ENCODE measurements around the gene G0S2.

G0S2 gene

GRCh38 chr1:209674957-209675564 is at the start of gene G0S2:
Gene G0S2, plus strand, starts transcription at chr1:209675412. Its CDS starts 273 bp downstream, at chr1:209675685.
- TF ChIP-seq CTCF (IDR thresholded peaks at IDR 0.05; ENCODE audit: control insufficient read depth, extremely low read depth, insufficient read depth): no peak
- no peak within 1 kb of the TSS for H3K4me3 ChIP-seq (ENCODE audit: low read depth, low read length)
- no peak for DNase-seq (ENCODE audit: low read depth)

- H3K4me3 ChIP-seq (ENCODE audit: low read depth, low read length): no peak overlapping the region
- no peak for TF ChIP-seq CTCF (IDR thresholded peaks at IDR 0.05; ENCODE audit: control insufficient read depth, extremely low read depth, insufficient read depth)
- DNase-seq (ENCODE audit: low read depth): no peak
Observed at GRCh38 chr1:209625791-209626285, 49.4 kb upstream of the G0S2 start.

GRCh38 chr1:209626346-209627026 is 48.7 kb upstream of the G0S2 start:
- no peak overlapping the region for H3K4me3 ChIP-seq (ENCODE audit: low read depth, low read length)
- no peak for TF ChIP-seq CTCF (IDR thresholded peaks at IDR 0.05; ENCODE audit: control insufficient read depth, extremely low read depth, insufficient read depth)
- no peak for DNase-seq (ENCODE audit: low read depth)

GRCh38 chr1:209627027-209627731 is 48.0 kb upstream of the G0S2 start:
- no peak for DNase-seq (ENCODE audit: low read depth)
- no peak overlapping the region for H3K4me3 ChIP-seq (ENCODE audit: low read depth, low read length)

GRCh38 chr1:209627732-209628196 is 47.4 kb upstream of the G0S2 start:
- peak; percentile 99 for TF ChIP-seq CTCF (IDR thresholded peaks at IDR 0.05; ENCODE audit: control insufficient read depth, extremely low read depth, insufficient read depth)
- no peak overlapping the region for H3K4me3 ChIP-seq (ENCODE audit: low read depth, low read length)
- no peak for DNase-seq (ENCODE audit: low read depth)

More at GRCh38 chr1:209627027-209627731, 48.0 kb upstream of the G0S2 start:
- TF ChIP-seq CTCF (IDR thresholded peaks at IDR 0.05; ENCODE audit: control insufficient read depth, extremely low read depth, insufficient read depth): no peak

- H3K4me3 ChIP-seq (ENCODE audit: low read depth, low read length): no peak overlapping the region
- DNase-seq (ENCODE audit: low read depth): no peak
- TF ChIP-seq CTCF (IDR thresholded peaks at IDR 0.05; ENCODE audit: control insufficient read depth, extremely low read depth, insufficient read depth): no peak
Observed at GRCh38 chr1:209628618-209629299, 46.5 kb upstream of the G0S2 start.
